Kidney tubule cell (primary cell): ENCODE results near the gene LPAR1.

Source experiments
- DNase-seq: peaks from one replicate; pipeline ENCODE4 v3.0.0-alpha.2; 2018; ENCODE audit warnings: low spot score

The LPAR1 gene

GRCh38 chr9:111037356-111037707 lies 938 bp downstream of the LPAR1 start:
- peak; percentile 40 for DNase-seq

- peak; percentile 38 for DNase-seq
Measured at GRCh38 chr9:111036946-111037345, 1.3 kb downstream of the LPAR1 start.

GRCh38 chr9:111036429-111036789 lies 1.9 kb downstream of the LPAR1 start:
- peak; percentile 70 for DNase-seq

- no peak for DNase-seq
Measured at GRCh38 chr9:111035543-111036428, 2.5 kb downstream of the LPAR1 start.

GRCh38 chr9:111034898-111035539 lies 3.3 kb downstream of the LPAR1 start:
- DNase-seq: no peak

- DNase-seq: no peak
Measured at GRCh38 chr9:111034170-111034897, 3.9 kb downstream of the LPAR1 start.

GRCh38 chr9:111030492-111030891 lies 7.8 kb downstream of the LPAR1 start:
- DNase-seq: no peak

GRCh38 chr9:111029260-111029659 lies 9.0 kb downstream of the LPAR1 start:
- DNase-seq: no peak

GRCh38 chr9:111027798-111028197 lies 10.5 kb downstream of the LPAR1 start:
- no peak for DNase-seq

GRCh38 chr9:111023128-111023527 lies 15.1 kb downstream of the LPAR1 start:
- DNase-seq: no peak

GRCh38 chr9:111020594-111020993 lies 17.7 kb downstream of the LPAR1 start:
- DNase-seq: peak; percentile 13

- DNase-seq: no peak
Measured at GRCh38 chr9:111016426-111017045, 21.7 kb downstream of the LPAR1 start.

GRCh38 chr9:111016016-111016415 lies 22.3 kb downstream of the LPAR1 start:
- DNase-seq: no peak

GRCh38 chr9:111013707-111014106 lies 24.6 kb downstream of the LPAR1 start:
- DNase-seq: no peak

GRCh38 chr9:111013250-111013649 lies 25.0 kb downstream of the LPAR1 start:
- DNase-seq: no peak

- peak; percentile 72 for DNase-seq
Measured at GRCh38 chr9:111008158-111009075, 29.9 kb downstream of the LPAR1 start.

- DNase-seq: peak; percentile 20
Measured at GRCh38 chr9:111005746-111006470, 32.4 kb downstream of the LPAR1 start.

GRCh38 chr9:111004936-111005335 lies 33.3 kb downstream of the LPAR1 start:
- no peak for DNase-seq

GRCh38 chr9:111003182-111003581 lies 35.1 kb downstream of the LPAR1 start:
- no peak for DNase-seq

- no peak for DNase-seq
Measured at GRCh38 chr9:111001526-111001925, 36.7 kb downstream of the LPAR1 start.

GRCh38 chr9:111000202-111000601 lies 38.1 kb downstream of the LPAR1 start:
- no peak for DNase-seq
